ENCODE results near the gene DUXA.

The DUXA gene

GRCh38 chr19:57167385-57167784 lies at the start of gene DUXA:
DUXA (minus strand) TSS chr19:57167485; CDS start chr19:57167443, 42 bp downstream.
- Histone ChIP-seq H4K20me1 (ENCODE audit: insufficient read depth, low read length) (no peaks in the 10 kb centered on the region), H3K4me3 (ENCODE audit: low read depth in 1 of 2, low read length in 2 of 2) (no peak within 1 kb of the TSS), H3K36me3 (ENCODE audit: insufficient read depth, low read length) (no peaks in the 10 kb centered on the region; the same call in 1 of the 2 replicates), H3K9me3 (ENCODE audit: insufficient read depth, low read length, severe bottlenecking) (no peaks in the 10 kb centered on the region), H3K79me2 (ENCODE audit: insufficient read depth, low read length) (no peaks in the 10 kb centered on the region), H3K9ac (ENCODE audit: low read depth, low read length) (no peak within 1 kb of the TSS), H3K27me3 (ENCODE audit: insufficient read depth, low read length, poor library complexity) (no peaks in the 10 kb centered on the region), H3K4me1 (ENCODE audit: insufficient read depth, low read length) (0 out of 2 replicates have a peak, but pooled peaks cover 3% of the 10 kb centered on the region), H3K4me2 (ENCODE audit: insufficient read depth, low read length) (no peak within 1 kb of the TSS), H3K27ac (ENCODE audit: low read length) (no peak within 1 kb of the TSS), H2AFZ (ENCODE audit: low read depth, low read length) (no peak within 1 kb of the TSS)
- ATAC-seq (ENCODE audit: insufficient read depth, low read depth) (no peak), DNase-seq (no peak)
- TF ChIP-seq CTCF (IDR thresholded peaks at IDR 0.05; ENCODE audit: borderline replicate concordance, extremely low read depth, low read length, poor library complexity, severe bottlenecking) (no peak), EZH2 (IDR thresholded peaks at IDR 0.05; ENCODE audit: borderline replicate concordance, low read depth, low read length, severe bottlenecking) (no peak)

- Histone ChIP-seq H3K79me2 (ENCODE audit: insufficient read depth, low read length) (peaks cover 24% of the 10 kb centered on the region; the same call in 1 of the 2 replicates), H3K9me3 (ENCODE audit: insufficient read depth, low read length, severe bottlenecking) (no peaks in the 10 kb centered on the region), H3K4me2 (ENCODE audit: insufficient read depth, low read length) (no peak overlapping the region), H3K4me1 (ENCODE audit: insufficient read depth, low read length) (no peaks in the 10 kb centered on the region), H3K9ac (ENCODE audit: low read depth, low read length) (no peak overlapping the region), H3K27me3 (ENCODE audit: insufficient read depth, low read length, poor library complexity) (no peaks in the 10 kb centered on the region), H4K20me1 (ENCODE audit: insufficient read depth, low read length) (peaks cover 17% of the 10 kb centered on the region), H3K4me3 (ENCODE audit: low read depth in 1 of 2, low read length in 2 of 2) (no peak overlapping the region), H2AFZ (ENCODE audit: low read depth, low read length) (no peak overlapping the region), H3K27ac (ENCODE audit: low read length) (no peak overlapping the region), H3K36me3 (ENCODE audit: insufficient read depth, low read length) (peaks cover 73% of the 10 kb centered on the region)
- TF ChIP-seq EZH2 (IDR thresholded peaks at IDR 0.05; ENCODE audit: borderline replicate concordance, low read depth, low read length, severe bottlenecking) (no peak), CTCF (IDR thresholded peaks at IDR 0.05; ENCODE audit: borderline replicate concordance, extremely low read depth, low read length, poor library complexity, severe bottlenecking) (no peak)
- ATAC-seq (ENCODE audit: insufficient read depth, low read depth) (no peak), DNase-seq (no peak)
Observed at GRCh38 chr19:57212109-57212508, 44.8 kb upstream of the DUXA start.

- Histone ChIP-seq H3K4me1 (ENCODE audit: insufficient read depth, low read length) (no peaks in the 10 kb centered on the region), H3K9ac (ENCODE audit: low read depth, low read length) (no peak overlapping the region), H4K20me1 (ENCODE audit: insufficient read depth, low read length) (peaks cover 20% of the 10 kb centered on the region; the same call in 1 of the 2 replicates), H3K36me3 (ENCODE audit: insufficient read depth, low read length) (peaks cover 70% of the 10 kb centered on the region), H2AFZ (ENCODE audit: low read depth, low read length) (no peak overlapping the region), H3K4me3 (ENCODE audit: low read depth in 1 of 2, low read length in 2 of 2) (no peak overlapping the region), H3K27ac (ENCODE audit: low read length) (no peak overlapping the region), H3K27me3 (ENCODE audit: insufficient read depth, low read length, poor library complexity) (no peaks in the 10 kb centered on the region), H3K79me2 (ENCODE audit: insufficient read depth, low read length) (peaks cover 23% of the 10 kb centered on the region; the same call in 1 of the 2 replicates), H3K4me2 (ENCODE audit: insufficient read depth, low read length) (no peak overlapping the region), H3K9me3 (ENCODE audit: insufficient read depth, low read length, severe bottlenecking) (no peaks in the 10 kb centered on the region)
- DNase-seq (no peak), ATAC-seq (ENCODE audit: insufficient read depth, low read depth) (no peak)
- no peak for TF ChIP-seq CTCF (IDR thresholded peaks at IDR 0.05; ENCODE audit: borderline replicate concordance, extremely low read depth, low read length, poor library complexity, severe bottlenecking)
- TF ChIP-seq EZH2 (IDR thresholded peaks at IDR 0.05; ENCODE audit: borderline replicate concordance, low read depth, low read length, severe bottlenecking), result no peak
Observed at GRCh38 chr19:57210381-57210780, 43.1 kb upstream of the DUXA start.
